ENCODE data around the gene SYCP2L.

The SYCP2L gene

GRCh38 chr6:10961837-10962236 lies 75.0 kb downstream of the SYCP2L start:
- no peak overlapping the region for H3K27ac ChIP-seq (ENCODE audit: low read depth, low read length)
- H3K4me1 ChIP-seq (ENCODE audit: control insufficient read depth, low read length) = no peaks in the 10 kb centered on the region
- peaks cover 2% of the 10 kb centered on the region; the same call in 1 of the 2 replicates for H3K27me3 ChIP-seq (ENCODE audit: control insufficient read depth, low read length)
- no peaks in the 10 kb centered on the region; the same call in 1 of the 2 replicates for H3K9me3 ChIP-seq (ENCODE audit: control insufficient read depth, insufficient read depth, low read length)
- H4K20me1 ChIP-seq (ENCODE audit: control insufficient read depth, insufficient read depth, low read depth, low read length) = no peaks in the 10 kb centered on the region
- H3K36me3 ChIP-seq (ENCODE audit: control insufficient read depth, low read length) = no peaks in the 10 kb centered on the region
- H3K79me2 ChIP-seq (ENCODE audit: control insufficient read depth, low read length) = no peaks in the 10 kb centered on the region
- no peak overlapping the region for H3K4me3 ChIP-seq (ENCODE audit: low read length)
- no peaks in the 10 kb centered on the region for H3K9me2 ChIP-seq (replicated peaks; ENCODE audit: control insufficient read depth, low read length)
- TF ChIP-seq EZH2phosphoT487 (IDR thresholded peaks at IDR 0.05; ENCODE audit: borderline replicate concordance, low read length) (no peak), CTCF (IDR thresholded peaks at IDR 0.05; ENCODE audit: low read depth, low read length, poor library complexity, severe bottlenecking) (no peak)
- no peaks in the 10 kb centered on the region for H3F3A ChIP-seq (ENCODE audit: control insufficient read depth, insufficient read depth)
- H3K4me2 ChIP-seq (ENCODE audit: low read length) = no peak overlapping the region

GRCh38 chr6:10962673-10963072 lies 75.8 kb downstream of the SYCP2L start:
- no peak for TF ChIP-seq EZH2phosphoT487 (IDR thresholded peaks at IDR 0.05; ENCODE audit: borderline replicate concordance, low read length)
- no peak for TF ChIP-seq CTCF (IDR thresholded peaks at IDR 0.05; ENCODE audit: low read depth, low read length, poor library complexity, severe bottlenecking)
- Histone ChIP-seq H3K36me3 (ENCODE audit: control insufficient read depth, low read length) (no peaks in the 10 kb centered on the region), H4K20me1 (ENCODE audit: control insufficient read depth, insufficient read depth, low read depth, low read length) (no peaks in the 10 kb centered on the region), H3F3A (ENCODE audit: control insufficient read depth, insufficient read depth) (no peaks in the 10 kb centered on the region), H3K27me3 (ENCODE audit: control insufficient read depth, low read length) (peaks cover 2% of the 10 kb centered on the region; the same call in 1 of the 2 replicates), H3K27ac (ENCODE audit: low read depth, low read length) (no peak overlapping the region), H3K4me1 (ENCODE audit: control insufficient read depth, low read length) (no peaks in the 10 kb centered on the region), H3K79me2 (ENCODE audit: control insufficient read depth, low read length) (no peaks in the 10 kb centered on the region), H3K4me2 (ENCODE audit: low read length) (no peak overlapping the region), H3K4me3 (ENCODE audit: low read length) (no peak overlapping the region), H3K9me2 (replicated peaks; ENCODE audit: control insufficient read depth, low read length) (no peaks in the 10 kb centered on the region), H3K9me3 (ENCODE audit: control insufficient read depth, insufficient read depth, low read length) (no peaks in the 10 kb centered on the region; the same call in 1 of the 2 replicates)

- Histone ChIP-seq H3K4me2 (ENCODE audit: low read length) (no peak overlapping the region), H3K9me3 (ENCODE audit: control insufficient read depth, insufficient read depth, low read length) (no peaks in the 10 kb centered on the region; the same call in 1 of the 2 replicates), H3K4me3 (ENCODE audit: low read length) (no peak overlapping the region), H3K79me2 (ENCODE audit: control insufficient read depth, low read length) (no peaks in the 10 kb centered on the region), H4K20me1 (ENCODE audit: control insufficient read depth, insufficient read depth, low read depth, low read length) (no peaks in the 10 kb centered on the region), H3K4me1 (ENCODE audit: control insufficient read depth, low read length) (no peaks in the 10 kb centered on the region), H3K36me3 (ENCODE audit: control insufficient read depth, low read length) (no peaks in the 10 kb centered on the region), H3K9me2 (replicated peaks; ENCODE audit: control insufficient read depth, low read length) (no peaks in the 10 kb centered on the region), H3F3A (ENCODE audit: control insufficient read depth, insufficient read depth) (no peaks in the 10 kb centered on the region), H3K27me3 (ENCODE audit: control insufficient read depth, low read length) (peaks cover 2% of the 10 kb centered on the region; the same call in 1 of the 2 replicates), H3K27ac (ENCODE audit: low read depth, low read length) (no peak overlapping the region)
- TF ChIP-seq EZH2phosphoT487 (IDR thresholded peaks at IDR 0.05; ENCODE audit: borderline replicate concordance, low read length) (no peak), CTCF (IDR thresholded peaks at IDR 0.05; ENCODE audit: low read depth, low read length, poor library complexity, severe bottlenecking) (no peak)
Measured at GRCh38 chr6:10963113-10963512, 76.3 kb downstream of the SYCP2L start.
